OCI-LY3 (cell line): ENCODE data around the gene EIF2S1.

Experiments used
- CTCF ChIP-seq: fragments of 200-600, 300-600 bp; sonication (generic); IDR thresholded peaks from 2 replicates; pipeline ENCODE4 v1.5.1; 2014; ENCODE audit warnings: antibody characterized with exemption, low read length, low read depth
- EZH2phosphoT487 ChIP-seq: fragments of 200-600 bp; shearing (Covaris generic); IDR thresholded peaks from 2 replicates; pipeline ENCODE4 v1.6.1; 2018; ENCODE audit warnings: antibody characterized with exemption, mixed run types, low read depth

- no peak for TF ChIP-seq CTCF
- TF ChIP-seq EZH2phosphoT487: no peak
These were observed 50.2 kb downstream of the EIF2S1 start for GRCh38 chr14:67410313-67410712.
